Smooth muscle cell (in vitro differentiated cells): ENCODE results near the gene CASZ1. TPM values are rescaled to one million over a fixed set of nuclear protein-coding genes. Genes with fewer than 3 reads are reported as not detected.

Experiments used
- DNase-seq: peaks from one replicate; lab custom pipeline; 2025; ENCODE audit not compliant: unreplicated experiment; lab: John Stamatoyannopoulos, UW
- H2AFZ ChIP-seq: fragments of 200-600 bp; sonication (generic); 2 replicates; pipeline ENCODE4 v1.6.0; 2016; ENCODE audit warnings: antibody characterized with exemption, low read depth, mild to moderate bottlenecking
- H3F3A ChIP-seq: fragments of 200-600 bp; sonication (generic); 2 replicates; pipeline ENCODE4 v1.6.0; 2017; ENCODE audit warnings: antibody characterized with exemption, low read depth
- H3K27ac ChIP-seq: fragments of 200-600 bp; sonication (generic); 2 replicates; pipeline ENCODE4 v1.5.1; 2016; ENCODE audit warnings: low read depth, mild to moderate bottlenecking
- H3K27me3 ChIP-seq: fragments of 200-600 bp; sonication (generic); 2 replicates; pipeline ENCODE4 v1.6.1; 2016; ENCODE audit warnings: low read depth, mild to moderate bottlenecking
- H3K36me3 ChIP-seq: fragments of 200-600 bp; sonication (generic); 2 replicates; pipeline ENCODE4 v1.5.1; 2016; ENCODE audit warnings: low read depth
- H3K4me1 ChIP-seq: fragments of 200-600 bp; sonication (generic); 2 replicates; pipeline ENCODE4 v1.5.1; 2016; ENCODE audit warnings: low read depth
- H3K4me2 ChIP-seq: fragments of 200-600 bp; sonication (generic); 2 replicates; pipeline ENCODE4 v1.6.0; 2016; ENCODE audit warnings: mild to moderate bottlenecking
- H3K4me3 ChIP-seq: fragments of 200-600 bp; sonication (generic); 2 replicates; pipeline ENCODE4 v1.5.1; 2016; ENCODE audit warnings: mild to moderate bottlenecking
- H3K79me2 ChIP-seq: fragments of 200-600 bp; sonication (generic); 2 replicates; pipeline ENCODE4 v1.6.0; 2016; ENCODE audit warnings: low read depth, mild to moderate bottlenecking
- H3K9ac ChIP-seq: fragments of 200-600 bp; sonication (generic); 2 replicates; pipeline ENCODE4 v1.6.0; 2016; ENCODE audit warnings: low read depth
- H3K9me3 ChIP-seq: fragments of 200-600 bp; sonication (generic); replicated peaks from 2 replicates; pipeline ENCODE4 v1.5.1; 2016; ENCODE audit warnings: low read depth
- H4K20me1 ChIP-seq: fragments of 200-600 bp; sonication (generic); 2 replicates; pipeline ENCODE4 v1.6.0; 2016; ENCODE audit warnings: low read depth
- CTCF ChIP-seq: fragments of 200-600 bp; sonication (generic); IDR thresholded peaks from 2 replicates; pipeline ENCODE4 v1.5.1; 2017; ENCODE audit warnings: borderline replicate concordance, mild to moderate bottlenecking, antibody characterized with exemption; ENCODE audit not compliant: insufficient read depth, poor library complexity, severe bottlenecking
- WGBS: methylation state at CpG from one replicate; pipeline ENCODE4 v1.1.7; 2016; ENCODE audit warnings: low lambda C conversion rate; 5-methylcytosine and 5-hydroxymethylcytosine counted together
- polyA plus RNA-seq: library from polyadenylated mRNA; unstranded; fragments of >200 nt; fragmentation: Nextera tagmentation; extraction: Ambion mirVana; gene quantifications from 2 replicates; pipeline ENCODE4 v1.2.1, GENCODE V29; 2016
- total RNA-seq: library from RNA; depleted of rRNA; stranded (reverse); fragments of >200 nt; gene quantifications from 2 replicates; pipeline ENCODE4 v1.2.3, GENCODE V29; 2014

CASZ1 gene
- total and polyA plus RNA-seq, 2 experiments from 2014 or later = 0.70 to 1.9 TPM

- Histone ChIP-seq H2AFZ (no peak overlapping the region), H3K9me3 (no peaks in the 10 kb centered on the region), H3K4me2 (no peak overlapping the region), H3K9ac (no peak overlapping the region), H4K20me1 (no peaks in the 10 kb centered on the region), H3K36me3 (no peaks in the 10 kb centered on the region), H3K27me3 (no peaks in the 10 kb centered on the region), H3K27ac (no peak overlapping the region), H3K4me3 (no peak overlapping the region), H3F3A (no peaks in the 10 kb centered on the region), H3K79me2 (no peaks in the 10 kb centered on the region), H3K4me1 (no peaks in the 10 kb centered on the region)
- WGBS = 92% methylated on average over 6 of the region's 6 CpGs
- no peak for DNase-seq
- TF ChIP-seq CTCF = no peak
Observed at GRCh38 chr1:10762153-10762523, 34.3 kb downstream of the CASZ1 start.

- 90% methylated on average over 23 of the region's 23 CpGs for WGBS
- H3K27me3 ChIP-seq = no peaks in the 10 kb centered on the region
- TF ChIP-seq CTCF = no peak
Observed at GRCh38 chr1:10761503-10762152, 34.8 kb downstream of the CASZ1 start.

GRCh38 chr1:10760566-10761502 is 35.6 kb downstream of the CASZ1 start:
- WGBS = 92% methylated on average over 17 of the region's 17 CpGs

More at GRCh38 chr1:10761503-10762152, 34.8 kb downstream of the CASZ1 start:
- H3K79me2 ChIP-seq = no peaks in the 10 kb centered on the region
- H4K20me1 ChIP-seq = no peaks in the 10 kb centered on the region
- no peak overlapping the region for H3K9ac ChIP-seq
- H2AFZ ChIP-seq = no peak overlapping the region
- no peak for DNase-seq
- no peak overlapping the region for H3K27ac ChIP-seq
- no peaks in the 10 kb centered on the region for H3F3A ChIP-seq
- no peaks in the 10 kb centered on the region for H3K36me3 ChIP-seq
- H3K4me2 ChIP-seq = no peak overlapping the region
- no peak overlapping the region for H3K4me3 ChIP-seq
- H3K9me3 ChIP-seq = no peaks in the 10 kb centered on the region
- no peaks in the 10 kb centered on the region for H3K4me1 ChIP-seq

More at GRCh38 chr1:10760566-10761502, 35.6 kb downstream of the CASZ1 start:
- Histone ChIP-seq H3K9ac (no peak overlapping the region), H3K9me3 (no peaks in the 10 kb centered on the region), H3K4me1 (no peaks in the 10 kb centered on the region), H4K20me1 (no peaks in the 10 kb centered on the region), H3K4me2 (no peak overlapping the region), H3K79me2 (no peaks in the 10 kb centered on the region), H3K27ac (no peak overlapping the region), H3F3A (no peaks in the 10 kb centered on the region), H2AFZ (no peak overlapping the region), H3K27me3 (no peaks in the 10 kb centered on the region), H3K36me3 (no peaks in the 10 kb centered on the region), H3K4me3 (no peak overlapping the region)
- DNase-seq = no peak
- TF ChIP-seq CTCF = no peak
